Natural killer cell treated with Interleukin-12 subunit alpha and Interleukin-12 subunit beta and Interleukin-15 and Interleukin-18, amount 100 ng/mL, for 72 hours (primary cell): ENCODE measurements around the gene ASPHD2. TPM values are rescaled to one million over a fixed set of nuclear protein-coding genes. Genes with fewer than 3 reads are reported as not detected.

ENCODE experiments used
- ATAC-seq, 2 donors: fragments of 150-1000 bp; cut with Tn5 transposase in 1 of 2; sonication (Bioruptor Pico), chemical (Tn5 transposase) in 1 of 2; 2 replicates each; pipeline ENCODE4 v1.10.0; 2021
- DNase-seq: peaks from one replicate; pipeline ENCODE4 v3.0.0; 2022; ENCODE audit warnings: low spot score
- H3K27ac Mint-ChIP-seq, 2 donors: 1 replicate in 1 of 2; 2 replicates in 1 of 2; pipeline ENCODE4 v1.8.0; 2022; ENCODE audit warnings: mixed read lengths in 2 of 2, mild to moderate bottlenecking in 1 of 2, moderate library complexity in 1 of 2
- H3K27me3 Mint-ChIP-seq, 2 donors: 1 replicate in 1 of 2; 2 replicates in 1 of 2; pipeline ENCODE4 v1.8.0; 2022; ENCODE audit warnings: mixed read lengths in 2 of 2
- H3K36me3 Mint-ChIP-seq: one replicate; pipeline ENCODE4 v1.8.0; 2022; ENCODE audit warnings: mixed read lengths
- H3K4me1 Mint-ChIP-seq, 2 donors: 1 replicate in 1 of 2; 2 replicates in 1 of 2; pipeline ENCODE4 v1.8.0; 2022; ENCODE audit warnings: low read depth in 2 of 2, mixed read lengths in 2 of 2, mild to moderate bottlenecking in 1 of 2
- H3K4me3 Mint-ChIP-seq: one replicate; pipeline ENCODE4 v1.8.0; 2022; ENCODE audit warnings: mixed read lengths
- H3K9me3 Mint-ChIP-seq: 2 replicates; pipeline ENCODE4 v1.8.0; 2022; ENCODE audit warnings: mixed read lengths
- total RNA-seq, 2 donors: library from RNA; stranded (reverse); gene quantifications; one replicate each; pipeline ENCODE4 v1.2.3, GENCODE V29; 2022

Gene ASPHD2
- total RNA-seq, 2 donors from 2014 or later, result 8.5 to 13.6 TPM

DNA sequence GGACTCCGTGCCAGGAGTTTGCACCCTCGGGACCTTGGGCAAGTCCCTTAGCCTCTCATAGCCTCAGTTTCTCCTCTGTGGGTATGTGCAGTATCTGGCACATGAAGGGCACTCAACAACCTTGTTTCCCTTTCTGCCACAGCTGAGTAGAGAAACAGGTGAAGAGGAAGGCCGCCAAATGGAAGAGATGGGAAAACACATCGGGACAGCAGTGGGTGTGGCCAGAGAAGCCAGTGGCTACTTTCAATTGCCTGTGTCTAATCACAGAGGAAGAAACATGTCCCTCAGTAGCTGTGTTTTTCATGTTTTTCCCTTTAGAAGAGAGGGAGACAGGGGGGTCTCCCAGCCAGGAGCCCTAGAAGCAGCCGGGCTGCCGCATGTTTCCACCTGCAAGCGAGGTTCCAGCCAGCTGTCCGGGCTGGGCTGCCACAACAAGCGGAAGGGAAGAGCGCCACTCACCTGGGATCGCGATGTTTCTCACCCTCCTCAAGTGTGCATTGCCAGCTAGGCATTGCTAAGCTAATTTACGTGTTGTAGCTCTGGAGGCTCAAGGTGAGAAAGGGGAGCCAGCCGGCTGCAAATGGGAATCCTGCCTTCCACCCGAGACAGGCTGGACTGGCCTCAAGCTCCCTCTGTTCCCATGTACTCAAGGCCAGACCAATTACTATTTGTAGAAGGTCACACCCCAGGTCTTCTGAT, 16.7 kb downstream of the ASPHD2 start:
- Mint-ChIP-seq H3K27me3 (no peaks in the 10 kb centered on the region), H3K27ac (no peak overlapping the region), H3K4me1 (peaks cover 0 to 4% of the 10 kb centered on the region in 2 donors), H3K36me3 (no peaks in the 10 kb centered on the region), H3K4me3 (no peak overlapping the region), H3K9me3 (no peaks in the 10 kb centered on the region)
- ATAC-seq, result no peak
- no peak for DNase-seq

DNA sequence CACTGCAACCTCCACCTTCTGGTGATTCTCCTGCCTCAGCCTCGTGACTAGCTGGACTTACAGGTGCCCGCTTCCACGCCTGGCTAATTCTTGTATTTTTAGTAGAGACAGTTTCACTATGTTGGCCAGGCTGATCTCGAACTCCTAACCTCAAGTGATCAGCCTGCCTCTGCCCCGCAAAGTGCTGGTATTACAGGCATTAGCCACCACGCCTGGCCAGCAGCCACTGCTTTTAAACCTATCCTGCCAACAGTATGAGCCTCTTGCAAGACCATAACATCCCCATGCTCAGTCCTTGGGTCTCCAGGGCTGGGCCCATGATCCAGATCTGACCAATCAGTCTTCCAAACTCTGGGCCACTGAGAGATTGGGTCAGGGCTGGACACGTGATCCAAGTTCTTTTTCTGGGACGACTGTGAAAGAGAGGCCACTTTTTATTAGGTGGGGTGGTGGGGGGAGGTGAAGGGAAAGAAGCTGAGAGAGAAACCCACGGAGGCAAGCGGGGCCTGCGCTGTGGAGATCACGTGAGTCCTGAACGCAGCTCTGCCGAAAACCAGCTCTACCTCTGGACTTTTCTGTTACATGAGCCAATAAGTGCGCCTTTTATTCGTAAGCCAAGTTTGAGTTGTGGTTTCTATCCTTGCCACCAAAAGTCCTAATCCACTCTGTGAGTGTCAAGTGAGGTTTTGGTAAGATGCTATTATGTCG, 17.9 kb downstream of the ASPHD2 start:
- Mint-ChIP-seq H3K9me3 (no peaks in the 10 kb centered on the region), H3K4me3 (no peak overlapping the region), H3K4me1 (peaks cover 0 to 4% of the 10 kb centered on the region in 2 donors), H3K27ac (no peak overlapping the region), H3K36me3 (no peaks in the 10 kb centered on the region), H3K27me3 (no peaks in the 10 kb centered on the region)
- ATAC-seq, result no peak
- DNase-seq, result no peak

DNA sequence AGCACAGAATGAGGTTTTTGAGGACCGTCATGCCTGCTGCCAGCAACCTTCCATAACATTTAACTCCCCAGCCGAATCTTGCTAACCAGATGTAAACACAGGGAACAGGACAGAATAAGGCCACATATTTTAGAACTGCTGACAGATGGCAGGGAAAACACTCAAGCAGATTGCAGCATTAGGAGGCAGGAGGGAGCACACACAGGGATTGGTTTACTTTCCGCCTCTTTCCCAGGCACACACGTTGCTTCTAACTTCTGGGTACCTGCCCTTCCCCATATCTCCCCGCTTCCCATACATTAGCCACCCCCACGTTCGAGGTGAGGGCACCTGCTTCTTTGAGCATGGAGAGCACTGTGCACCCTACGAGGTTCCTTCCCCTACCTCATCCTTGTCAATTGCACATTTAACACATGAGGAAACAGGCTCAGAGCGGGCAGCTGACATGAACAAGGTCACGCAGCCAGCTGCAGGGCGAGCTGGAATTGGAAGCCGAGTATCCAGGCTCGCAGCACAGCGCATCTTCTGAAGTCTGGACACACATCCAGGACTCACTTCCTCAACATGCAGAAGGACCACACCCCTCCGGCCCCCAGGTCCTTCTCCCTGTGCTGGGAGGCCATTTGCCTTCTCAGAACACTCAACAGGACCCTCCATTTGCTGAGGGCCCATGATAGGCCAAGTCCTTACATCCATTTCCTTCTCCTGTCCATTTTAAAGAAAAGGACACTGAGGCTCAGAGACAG, 18.7 kb downstream of the ASPHD2 start:
- ATAC-seq (no peak), DNase-seq (no peak)
- Mint-ChIP-seq H3K9me3 (no peaks in the 10 kb centered on the region), H3K4me1 (peaks cover 0 to 4% of the 10 kb centered on the region in 2 donors), H3K27ac (no peak overlapping the region), H3K27me3 (no peaks in the 10 kb centered on the region), H3K36me3 (no peaks in the 10 kb centered on the region), H3K4me3 (no peak overlapping the region)

DNA sequence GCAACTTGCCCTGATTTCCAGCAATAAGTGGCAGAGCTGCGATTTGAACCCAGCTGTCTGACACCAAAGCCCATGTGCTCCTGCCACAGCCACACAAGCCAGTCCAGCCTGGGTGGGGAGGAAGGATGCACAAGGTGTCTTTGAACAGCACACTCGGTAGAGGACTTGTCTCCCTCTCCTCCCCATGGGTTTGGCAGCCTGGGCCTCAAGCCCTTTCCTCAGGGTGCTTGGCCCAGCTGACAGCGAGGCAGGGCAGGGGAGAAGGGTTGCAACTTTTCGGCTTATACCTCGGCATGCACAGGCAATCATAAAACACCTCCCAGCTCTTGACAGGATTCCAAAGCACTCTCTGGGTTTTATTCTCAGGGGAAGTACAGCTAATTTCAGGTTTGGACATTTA, 19.3 kb downstream of the ASPHD2 start:
- DNase-seq (no peak), ATAC-seq (no peak)
- Mint-ChIP-seq H3K27ac (no peak overlapping the region), H3K36me3 (no peaks in the 10 kb centered on the region), H3K9me3 (no peaks in the 10 kb centered on the region), H3K4me3 (no peak overlapping the region), H3K27me3 (no peaks in the 10 kb centered on the region), H3K4me1 (peaks cover 0 to 4% of the 10 kb centered on the region in 2 donors)

- H3K9me3 Mint-ChIP-seq, result no peaks in the 10 kb centered on the region
- no peaks in the 10 kb centered on the region for H3K36me3 Mint-ChIP-seq
- H3K4me3 Mint-ChIP-seq, result no peak overlapping the region
- no peaks in the 10 kb centered on the region for H3K27me3 Mint-ChIP-seq
- H3K4me1 Mint-ChIP-seq, result peaks cover 0 to 4% of the 10 kb centered on the region in 2 donors
- ATAC-seq (no peak), DNase-seq (no peak)
- no peak overlapping the region for H3K27ac Mint-ChIP-seq
Observed at GRCh38 chr22:26448941-26449340, 19.9 kb downstream of the ASPHD2 start.

GRCh38 chr22:26450453-26451185, 21.6 kb downstream of the ASPHD2 start:
- H3K27me3 Mint-ChIP-seq, result no peaks in the 10 kb centered on the region
- ATAC-seq (no peak), DNase-seq (no peak)
- no peaks in the 10 kb centered on the region for H3K9me3 Mint-ChIP-seq
- H3K27ac Mint-ChIP-seq, result no peak overlapping the region
- H3K4me1 Mint-ChIP-seq, result no peaks in the 10 kb centered on the region
- no peaks in the 10 kb centered on the region for H3K36me3 Mint-ChIP-seq
- no peak overlapping the region for H3K4me3 Mint-ChIP-seq

- Mint-ChIP-seq H3K9me3 (no peaks in the 10 kb centered on the region), H3K4me3 (no peak overlapping the region), H3K27ac (no peak overlapping the region), H3K36me3 (no peaks in the 10 kb centered on the region), H3K4me1 (no peaks in the 10 kb centered on the region), H3K27me3 (no peaks in the 10 kb centered on the region)
- ATAC-seq (no peak), DNase-seq (no peak)
Observed at GRCh38 chr22:26452236-26453016, 23.4 kb downstream of the ASPHD2 start.

- DNase-seq (no peak), ATAC-seq (no peak)
- H3K27me3 Mint-ChIP-seq, result no peaks in the 10 kb centered on the region
- no peak overlapping the region for H3K27ac Mint-ChIP-seq
- no peaks in the 10 kb centered on the region for H3K9me3 Mint-ChIP-seq
- H3K4me3 Mint-ChIP-seq, result no peak overlapping the region
- no peaks in the 10 kb centered on the region for H3K4me1 Mint-ChIP-seq
- no peaks in the 10 kb centered on the region for H3K36me3 Mint-ChIP-seq
Observed at GRCh38 chr22:26453216-26453615, 24.2 kb downstream of the ASPHD2 start.

- Mint-ChIP-seq H3K27me3 (no peaks in the 10 kb centered on the region), H3K27ac (no peak overlapping the region), H3K4me3 (no peak overlapping the region), H3K4me1 (no peaks in the 10 kb centered on the region), H3K36me3 (no peaks in the 10 kb centered on the region), H3K9me3 (no peaks in the 10 kb centered on the region)
- ATAC-seq (peak in 1 of 2 donors; percentile 17), DNase-seq (no peak)
Observed at GRCh38 chr22:26453812-26454500, 24.9 kb downstream of the ASPHD2 start.

DNA sequence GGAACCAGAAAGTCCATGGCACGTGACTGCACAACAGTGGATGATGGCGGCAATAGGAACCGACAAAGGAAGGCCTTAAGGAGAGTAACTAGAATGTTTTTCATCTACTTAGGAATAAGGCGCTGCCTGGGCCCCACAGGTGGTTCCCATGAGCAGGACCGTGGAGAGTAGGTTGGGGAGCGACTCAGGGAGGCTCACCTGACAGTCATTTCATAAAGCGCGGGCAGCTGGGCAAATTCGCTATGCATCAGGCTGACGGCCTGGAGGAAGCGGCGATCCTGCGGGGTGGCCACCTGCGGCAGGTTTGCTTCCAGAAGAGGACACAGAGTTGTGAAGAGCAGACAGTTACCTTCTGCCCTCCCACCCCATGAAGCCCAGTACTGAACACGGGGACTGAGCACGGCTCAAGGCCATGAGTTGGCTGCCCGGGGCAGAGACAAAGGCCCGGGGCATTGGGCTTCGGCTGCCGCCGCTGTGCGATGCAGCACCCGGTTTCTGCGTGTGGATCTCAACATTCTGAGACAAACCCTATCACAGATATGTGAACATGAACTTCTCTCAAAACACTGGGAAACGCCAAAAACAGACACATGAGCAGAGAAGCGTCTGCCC, 28.7 kb downstream of the ASPHD2 start:
- ATAC-seq, result no peak
- Mint-ChIP-seq H3K27me3 (no peaks in the 10 kb centered on the region), H3K27ac (no peak overlapping the region), H3K4me1 (peaks cover 0 to 3% of the 10 kb centered on the region in 2 donors), H3K9me3 (no peaks in the 10 kb centered on the region), H3K36me3 (no peaks in the 10 kb centered on the region), H3K4me3 (no peak overlapping the region)
- DNase-seq, result no peak

- Mint-ChIP-seq H3K36me3 (no peaks in the 10 kb centered on the region), H3K4me1 (peaks cover 0 to 3% of the 10 kb centered on the region in 2 donors), H3K4me3 (no peak overlapping the region), H3K27me3 (no peaks in the 10 kb centered on the region), H3K9me3 (no peaks in the 10 kb centered on the region), H3K27ac (no peak overlapping the region)
- ATAC-seq, result no peak
- no peak for DNase-seq
Observed at GRCh38 chr22:26460202-26460601, 31.1 kb downstream of the ASPHD2 start.

- H3K9me3 Mint-ChIP-seq, result no peaks in the 10 kb centered on the region
- DNase-seq (no peak), ATAC-seq (no peak)
- H3K4me3 Mint-ChIP-seq, result no peak overlapping the region
- H3K27me3 Mint-ChIP-seq, result no peaks in the 10 kb centered on the region
- no peaks in the 10 kb centered on the region for H3K36me3 Mint-ChIP-seq
- no peak overlapping the region for H3K27ac Mint-ChIP-seq
- H3K4me1 Mint-ChIP-seq, result peaks cover 0 to 3% of the 10 kb centered on the region in 2 donors
Observed at GRCh38 chr22:26461188-26461810, 32.2 kb downstream of the ASPHD2 start.
